AG10803 (cell line): Measurements from ENCODE around the gene C1orf56.
A peak's percentile ranks its signal among the peaks of the same experiment; 100 is the strongest.

Experiments used
- DNase-seq: peaks from one replicate; pipeline ENCODE4 v3.0.0; 2010; ENCODE audit warnings: low read depth
- H3K4me3 ChIP-seq: 2 replicates; pipeline ENCODE4 v1.5.1; 2011; ENCODE audit warnings: mild to moderate bottlenecking, low read length, control low read depth
- TF ChIP-seq, protein P1 (sequence below): conservative IDR thresholded peaks from 2 replicates; pipeline ENCODE4 v1.5.1; 2011; ENCODE audit warnings: mild to moderate bottlenecking, low read length, control low read depth, inconsistent platforms

Gene C1orf56

DNA sequence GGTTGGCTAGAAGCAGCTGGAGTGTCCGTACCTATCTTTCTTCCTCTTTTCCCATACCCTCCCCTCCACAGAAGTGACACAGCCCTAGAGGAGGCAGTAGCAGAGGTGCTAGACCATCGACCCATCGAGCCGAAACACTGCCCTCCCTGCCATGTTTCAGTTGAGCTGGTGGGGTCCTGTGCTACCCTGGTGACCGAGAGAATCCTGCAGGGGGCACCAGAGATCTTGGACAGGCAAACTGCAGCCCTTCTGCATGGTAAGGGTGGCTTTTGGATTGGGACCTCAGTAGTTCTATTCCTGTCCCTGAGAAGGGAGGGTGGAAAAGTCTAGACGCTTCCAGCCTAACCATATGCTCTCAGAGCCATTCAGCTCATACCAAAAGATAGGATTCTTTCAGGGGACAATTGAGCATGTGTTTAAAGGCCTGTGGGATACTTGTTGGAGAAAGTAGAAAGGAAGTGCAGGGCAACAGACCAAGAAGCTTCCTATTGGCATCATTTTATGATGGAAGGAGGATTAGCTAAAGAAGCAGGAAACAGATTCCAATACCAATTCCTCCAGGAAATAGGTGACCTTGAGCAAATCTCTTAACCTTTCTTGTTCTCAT is 22.9 kb upstream of the C1orf56 start:
- peak; percentile 73 for DNase-seq

GRCh38 chr1:151026460-151026859 is 21.1 kb upstream of the C1orf56 start:
- TF ChIP-seq, protein P1, sequence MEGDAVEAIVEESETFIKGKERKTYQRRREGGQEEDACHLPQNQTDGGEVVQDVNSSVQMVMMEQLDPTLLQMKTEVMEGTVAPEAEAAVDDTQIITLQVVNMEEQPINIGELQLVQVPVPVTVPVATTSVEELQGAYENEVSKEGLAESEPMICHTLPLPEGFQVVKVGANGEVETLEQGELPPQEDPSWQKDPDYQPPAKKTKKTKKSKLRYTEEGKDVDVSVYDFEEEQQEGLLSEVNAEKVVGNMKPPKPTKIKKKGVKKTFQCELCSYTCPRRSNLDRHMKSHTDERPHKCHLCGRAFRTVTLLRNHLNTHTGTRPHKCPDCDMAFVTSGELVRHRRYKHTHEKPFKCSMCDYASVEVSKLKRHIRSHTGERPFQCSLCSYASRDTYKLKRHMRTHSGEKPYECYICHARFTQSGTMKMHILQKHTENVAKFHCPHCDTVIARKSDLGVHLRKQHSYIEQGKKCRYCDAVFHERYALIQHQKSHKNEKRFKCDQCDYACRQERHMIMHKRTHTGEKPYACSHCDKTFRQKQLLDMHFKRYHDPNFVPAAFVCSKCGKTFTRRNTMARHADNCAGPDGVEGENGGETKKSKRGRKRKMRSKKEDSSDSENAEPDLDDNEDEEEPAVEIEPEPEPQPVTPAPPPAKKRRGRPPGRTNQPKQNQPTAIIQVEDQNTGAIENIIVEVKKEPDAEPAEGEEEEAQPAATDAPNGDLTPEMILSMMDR = no peak
- H3K4me3 ChIP-seq = no peak overlapping the region
- DNase-seq = no peak

More for the DNA sequence above, 22.9 kb upstream of the C1orf56 start:
- no peak overlapping the region for H3K4me3 ChIP-seq
- TF ChIP-seq, protein P1 = peak; percentile 81

- DNase-seq = no peak
- no peak overlapping the region for H3K4me3 ChIP-seq
- TF ChIP-seq, protein P1 = no peak
Measured at GRCh38 chr1:151032164-151032563, 15.4 kb upstream of the C1orf56 start.

DNA sequence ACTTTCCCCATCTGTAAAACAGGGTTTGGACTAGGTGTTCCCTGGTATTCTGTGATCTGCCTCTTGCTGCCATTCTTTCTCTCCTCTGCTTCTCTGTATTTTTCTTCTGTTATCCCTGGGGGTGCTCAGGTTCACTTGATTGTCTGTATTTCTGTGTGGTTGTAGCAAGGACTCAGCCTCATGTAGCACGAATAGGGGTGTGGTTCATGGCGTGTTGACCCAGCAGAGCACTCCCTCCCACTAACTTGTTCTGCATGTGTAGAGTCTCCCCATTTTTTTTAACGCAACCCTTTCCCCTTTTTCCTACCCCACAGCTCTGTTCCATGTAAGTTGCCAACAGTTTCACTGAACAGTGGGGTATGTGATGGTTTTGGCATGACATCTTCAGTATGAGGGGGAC is 12.4 kb upstream of the C1orf56 start:
- H3K4me3 ChIP-seq = no peak overlapping the region
- TF ChIP-seq, protein P1 = no peak
- no peak for DNase-seq

GRCh38 chr1:151036356-151036755 is 11.2 kb upstream of the C1orf56 start, which contains the start of gene BNIPL:
Gene BNIPL (plus strand): TSS chr1:151036586. CDS start chr1:151036726, 140 bp downstream.
- DNase-seq = no peak
- no peak within 1 kb of the TSS for H3K4me3 ChIP-seq
- TF ChIP-seq, protein P1 = no peak

GRCh38 chr1:151037032-151037431 is 10.5 kb upstream of the C1orf56 start:
- H3K4me3 ChIP-seq = no peak overlapping the region
- no peak for DNase-seq
- TF ChIP-seq, protein P1 = no peak

DNA sequence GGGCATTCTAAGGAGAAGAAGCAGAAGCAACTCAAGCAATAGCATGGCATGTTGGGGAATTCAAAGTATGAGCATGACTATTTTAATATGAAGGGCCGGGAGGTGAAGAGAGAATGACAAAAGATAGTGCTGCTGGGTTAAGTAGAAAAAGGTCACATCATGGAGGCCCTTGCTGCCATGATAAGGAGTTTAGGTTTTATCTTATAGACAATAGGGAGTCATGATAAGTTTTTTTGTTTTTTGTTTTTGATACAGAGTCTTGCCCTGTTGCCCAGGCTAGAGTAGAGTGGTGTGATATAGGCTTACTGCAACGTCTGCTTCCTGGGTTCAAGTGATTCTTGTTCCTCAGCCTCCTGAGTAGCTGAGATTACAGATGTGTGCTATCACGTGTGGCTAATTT is 8.0 kb upstream of the C1orf56 start:
- TF ChIP-seq, protein P1 = no peak
- no peak overlapping the region for H3K4me3 ChIP-seq
- no peak for DNase-seq
